H9 (cell line): ENCODE results near the gene PREX1. TPM values are rescaled to one million over a fixed set of nuclear protein-coding genes. Genes with fewer than 3 reads are reported as not detected.

Source experiments
- DNase-seq: peaks from one replicate; pipeline ENCODE4 v3.0.0-alpha.2; 2017
- H2AFZ ChIP-seq: one replicate; pipeline ENCODE4 v1.6.1; 2013; ENCODE audit warnings: mild to moderate bottlenecking, low read length, control low read depth, moderate library complexity
- H2AK5ac ChIP-seq: 2 replicates; pipeline ENCODE4 v1.6.1; 2013; ENCODE audit warnings: low read length, control low read depth, mixed read lengths; ENCODE audit not compliant: insufficient read length
- H2BK120ac ChIP-seq: one replicate; pipeline ENCODE4 v1.6.1; 2013; ENCODE audit warnings: low read depth, mild to moderate bottlenecking, low read length, control low read depth, inconsistent platforms; ENCODE audit not compliant: poor library complexity, severe bottlenecking
- H2BK12ac ChIP-seq: 2 replicates; pipeline ENCODE4 v1.6.1; 2013; ENCODE audit warnings: low read length, control low read depth, mixed read lengths, low read depth; ENCODE audit not compliant: insufficient read length
- H2BK15ac ChIP-seq: 2 replicates; pipeline ENCODE4 v1.6.1; 2013; ENCODE audit warnings: low read depth, low read length, control low read depth
- H2BK20ac ChIP-seq: one replicate; pipeline ENCODE4 v1.6.1; 2013; ENCODE audit warnings: low read depth, mild to moderate bottlenecking, low read length, control low read depth, inconsistent platforms; ENCODE audit not compliant: poor library complexity, severe bottlenecking
- H2BK5ac ChIP-seq: 2 replicates; pipeline ENCODE4 v1.6.1; 2013; ENCODE audit warnings: low read length, control low read depth, mixed read lengths; ENCODE audit not compliant: insufficient read length
- H3K14ac ChIP-seq: 2 replicates; pipeline ENCODE4 v1.6.1; 2013; ENCODE audit warnings: low read length, control low read depth; ENCODE audit not compliant: insufficient read depth
- H3K18ac ChIP-seq: 2 replicates; pipeline ENCODE4 v1.6.1; 2013; ENCODE audit warnings: low read depth, mild to moderate bottlenecking, mixed read lengths, low read length, control low read depth; ENCODE audit not compliant: insufficient read length
- H3K23ac ChIP-seq: 2 replicates; pipeline ENCODE4 v1.6.1; 2013; ENCODE audit warnings: low read length, control low read depth, mixed read lengths, low read depth; ENCODE audit not compliant: insufficient read length
- H3K23me2 ChIP-seq: 2 replicates; pipeline ENCODE4 v1.6.1; 2013; ENCODE audit warnings: low read depth, mild to moderate bottlenecking, mixed read lengths, low read length, control low read depth; ENCODE audit not compliant: insufficient read length, poor library complexity, severe bottlenecking
- H3K27ac ChIP-seq: 2 replicates; pipeline ENCODE4 v1.5.1; 2013; ENCODE audit warnings: low read length, control low read depth, mixed read lengths, low read depth; ENCODE audit not compliant: insufficient read length
- H3K27me3 ChIP-seq: 2 replicates; pipeline ENCODE4 v1.6.1; 2013; ENCODE audit warnings: low read length, control low read depth, inconsistent platforms; ENCODE audit not compliant: insufficient read depth
- H3K4ac ChIP-seq: 2 replicates; pipeline ENCODE4 v1.6.1; 2013; ENCODE audit warnings: low read depth, mild to moderate bottlenecking, control low read depth, inconsistent platforms, low read length, moderate library complexity
- H3K4me1 ChIP-seq: 2 replicates; pipeline ENCODE4 v1.6.1; 2013; ENCODE audit warnings: low read length, control low read depth, inconsistent platforms; ENCODE audit not compliant: insufficient read depth
- H3K4me2 ChIP-seq: 2 replicates; pipeline ENCODE4 v1.6.1; 2013; ENCODE audit warnings: low read length, control low read depth, mixed read lengths; ENCODE audit not compliant: insufficient read length, insufficient read depth
- H3K56ac ChIP-seq: 2 replicates; pipeline ENCODE4 v1.6.1; 2013; ENCODE audit warnings: low read depth, mild to moderate bottlenecking, mixed read lengths, low read length, control low read depth; ENCODE audit not compliant: insufficient read length
- H3K79me1 ChIP-seq: 2 replicates; pipeline ENCODE4 v1.6.1; 2013; ENCODE audit warnings: low read depth, mild to moderate bottlenecking, moderate library complexity, low read length, control low read depth, inconsistent platforms; ENCODE audit not compliant: insufficient read depth, poor library complexity, severe bottlenecking
- H3K79me2 ChIP-seq: 2 replicates; pipeline ENCODE4 v1.6.1; 2013; ENCODE audit warnings: low read length, control low read depth, inconsistent platforms; ENCODE audit not compliant: insufficient read depth
- H3K9ac ChIP-seq: 2 replicates; pipeline ENCODE4 v1.6.1; 2013; ENCODE audit warnings: low read length, control low read depth, mixed read lengths; ENCODE audit not compliant: insufficient read length; ENCODE audit errors: extremely low read depth
- H3K9me3 ChIP-seq: one replicate; pipeline ENCODE4 v1.6.1; 2013; ENCODE audit warnings: low read depth, low read length, inconsistent platforms; ENCODE audit not compliant: control insufficient read depth
- H3T11ph ChIP-seq: one replicate; pipeline ENCODE4 v1.6.1; 2013; ENCODE audit warnings: mild to moderate bottlenecking, low read length, control low read depth, inconsistent platforms
- H4K20me1 ChIP-seq: one replicate; pipeline ENCODE4 v1.6.1; 2013; ENCODE audit not compliant: control insufficient read depth, insufficient read length, insufficient read depth
- H4K5ac ChIP-seq: 2 replicates; pipeline ENCODE4 v1.6.1; 2013; ENCODE audit warnings: low read depth, mild to moderate bottlenecking, mixed read lengths, low read length, control low read depth; ENCODE audit not compliant: insufficient read length
- H4K8ac ChIP-seq: replicated peaks from 2 replicates; pipeline ENCODE4 v1.6.1; 2013; ENCODE audit warnings: low read length, control low read depth, mixed read lengths, low read depth; ENCODE audit not compliant: insufficient read length
- H4K91ac ChIP-seq: 2 replicates; pipeline ENCODE4 v1.6.1; 2013; ENCODE audit warnings: low read depth, mild to moderate bottlenecking, moderate library complexity, mixed read lengths, low read length, control low read depth; ENCODE audit not compliant: insufficient read length
- H3K27ac Mint-ChIP-seq, 3 experiments: 2 replicates in 2 of 3; 3 replicates in 1 of 3; pipeline ENCODE4 v1.8.0; 2020 to 2021; ENCODE audit warnings: mixed read lengths in 3 of 3, mild to moderate bottlenecking in 1 of 3, moderate library complexity in 1 of 3
- H3K27me3 Mint-ChIP-seq: 2 replicates; pipeline ENCODE4 v1.8.0; 2021; ENCODE audit warnings: low read depth, mild to moderate bottlenecking, moderate library complexity, mixed read lengths
- H3K36me3 Mint-ChIP-seq, 3 experiments: 2 replicates in 2 of 3; 3 replicates in 1 of 3; pipeline ENCODE4 v1.8.0; 2020 to 2021; ENCODE audit warnings: low read depth in 3 of 3, mixed read lengths in 3 of 3; ENCODE audit not compliant: insufficient read depth in 1 of 3
- H3K4me1 Mint-ChIP-seq, 2 experiments: 2 replicates each; pipeline ENCODE4 v1.8.0; 2020; ENCODE audit warnings: mixed read lengths in 2 of 2
- H3K4me3 Mint-ChIP-seq, 2 experiments: 2 replicates in 1 of 2; 3 replicates in 1 of 2; pipeline ENCODE4 v1.8.0; 2020 to 2021; ENCODE audit warnings: mild to moderate bottlenecking in 2 of 2, mixed read lengths in 2 of 2, moderate library complexity in 1 of 2
- H3K9me3 Mint-ChIP-seq, 2 experiments: 2 replicates in 1 of 2; 3 replicates in 1 of 2; pipeline ENCODE4 v1.8.0; 2020; ENCODE audit warnings: mild to moderate bottlenecking in 2 of 2, mixed read lengths in 2 of 2, moderate library complexity in 1 of 2
- CTCF ChIP-seq: fragments of 200-600 bp; sonication (generic); conservative IDR thresholded peaks from 3 replicates; pipeline ENCODE4 v1.8.0; 2021; ENCODE audit warnings: antibody characterized with exemption, mild to moderate bottlenecking
- WGBS: extraction: QIAGEN DNeasy Blood & Tissue Kit; methylation state at CpG from one replicate; pipeline ENCODE4 v1.1.7; 2013; ENCODE audit warnings: missing lambda C conversion rate, low lambda C conversion rate, mixed read lengths; ENCODE audit not compliant: insufficient read length; ENCODE audit errors: extremely low coverage; 5-methylcytosine and 5-hydroxymethylcytosine counted together
- total RNA-seq: library from RNA; stranded (reverse); gene quantifications from 2 replicates; pipeline ENCODE4 v1.2.1, GENCODE V29; 2021

Gene PREX1
- total RNA-seq, 1 experiment from 2014 or later: 6.6 TPM

DNA sequence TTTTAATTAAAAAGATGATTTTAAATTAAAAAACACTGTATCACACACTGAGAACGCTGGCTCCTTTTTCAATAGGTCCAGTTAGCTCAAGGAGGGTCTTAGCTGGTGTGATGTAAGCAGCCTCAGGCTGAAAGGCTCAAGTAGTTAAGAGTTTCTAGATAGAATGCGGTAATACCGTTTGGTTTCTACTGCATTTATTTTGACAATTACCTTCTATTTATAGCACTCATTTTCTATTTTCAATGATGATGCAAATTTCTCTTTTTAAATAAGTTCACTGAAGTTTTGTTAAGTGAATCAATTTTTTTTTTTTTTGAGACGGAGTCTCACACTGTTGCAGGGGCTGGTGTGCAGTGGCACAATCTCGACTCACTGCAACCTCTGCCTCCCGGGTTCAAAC lies 87.1 kb downstream of the PREX1 start:
- no peak overlapping the region for H2BK20ac ChIP-seq
- no peaks in the 10 kb centered on the region for H3K9me3 Mint-ChIP-seq

More for the DNA sequence above, 87.1 kb downstream of the PREX1 start:
- no peak overlapping the region for H3K4ac ChIP-seq
- no peak for DNase-seq
- peaks cover 0 to 1% (median 0%) of the 10 kb centered on the region in 3 experiments; a peak in 1 of 7 replicates for H3K36me3 Mint-ChIP-seq
- no peak overlapping the region for H2BK5ac ChIP-seq
- H3K4me2 ChIP-seq: no peak overlapping the region
- no peak overlapping the region for H3K23ac ChIP-seq
- H3K4me1 ChIP-seq: no peaks in the 10 kb centered on the region
- H2AFZ ChIP-seq: no peak overlapping the region
- no peaks in the 10 kb centered on the region for H3K27me3 ChIP-seq
- no peak overlapping the region for H3T11ph ChIP-seq
- no peak overlapping the region for H3K18ac ChIP-seq
- H3K9me3 ChIP-seq: no peaks in the 10 kb centered on the region
- no peaks in the 10 kb centered on the region for H3K27me3 Mint-ChIP-seq
- TF ChIP-seq CTCF: no peak
- no CpG with 5 or more reads among the region's 6 CpGs for WGBS
- no peak overlapping the region for H2BK12ac ChIP-seq
- H2BK120ac ChIP-seq: no peak overlapping the region
- no peak overlapping the region for H3K14ac ChIP-seq
- H3K27ac Mint-ChIP-seq: no peak overlapping the region
- H3K56ac ChIP-seq: no peak overlapping the region
- no peak overlapping the region for H3K9ac ChIP-seq
- no peak overlapping the region for H4K91ac ChIP-seq
- H3K4me1 Mint-ChIP-seq: peaks cover 6 to 12% of the 10 kb centered on the region in 2 experiments; a peak in 3 of 4 replicates
- H2BK15ac ChIP-seq: no peak overlapping the region
- no peak overlapping the region for H4K5ac ChIP-seq
- H2AK5ac ChIP-seq: no peak overlapping the region
- H4K8ac ChIP-seq: no peak overlapping the region
- no peak overlapping the region for H3K27ac ChIP-seq
- H3K79me2 ChIP-seq: no peaks in the 10 kb centered on the region
- H3K23me2 ChIP-seq: no peaks in the 10 kb centered on the region
- no peaks in the 10 kb centered on the region for H4K20me1 ChIP-seq
- no peak overlapping the region for H3K4me3 Mint-ChIP-seq
- H3K79me1 ChIP-seq: no peaks in the 10 kb centered on the region
